GM12878 (cell line): ENCODE results near the gene CCHCR1. TPM values are rescaled to one million over a fixed set of nuclear protein-coding genes. Genes with fewer than 3 reads are reported as not detected.

Experiments used
- ATAC-seq: fragments of 200-7000 bp; cut with Tn5 transposase; 3 replicates; pipeline ENCODE4 v1.9.1; 2020; ENCODE audit warnings: mild to moderate bottlenecking, moderate library complexity
- BruUV-seq: library from RNA; stranded (reverse); fragments of 400-500 nt; replicated peaks from 2 replicates; lab custom pipeline; 2021; lab: Mats Ljungman, UMichigan
- CTCF ChIA-PET: fragments of 300-600 bp; sonication (Branson Sonifier 250); formaldehyde crosslinking; extraction: SDS; loops from one replicate; lab custom pipeline; 2021; ENCODE audit warnings: inconsistent platforms; lab: Yijun Ruan, JAX
- POLR2A ChIA-PET: fragments of 350-600 bp; formaldehyde crosslinking; extraction: SDS; loops from one replicate; lab custom pipeline; 2021; ENCODE audit warnings: inconsistent platforms; lab: Charles Lee
- RAD21 ChIA-PET: fragments of 300-600 bp; sonication (Branson Sonifier 250); formaldehyde crosslinking; loops from one replicate; lab custom pipeline; 2023; ENCODE audit warnings: antibody characterized with exemption; ENCODE audit not compliant: unreplicated experiment; lab: Charles Lee
- SMC1A ChIA-PET: fragments of 300-600 bp; sonication (Branson Sonifier 250); formaldehyde crosslinking; loops from one replicate; lab custom pipeline; 2023; ENCODE audit not compliant: unreplicated experiment, uncharacterized antibody; lab: Charles Lee
- DNase-seq: peaks from one replicate; pipeline ENCODE4 v3.0.0-alpha.2; 2011; ENCODE audit warnings: low read depth, low spot score
- FAIRE-seq: peaks from 3 replicates; lab custom pipeline; 2011; peaks lifted over from hg19 to GRCh38; lab: Jason Lieb, UNC
- H2AFZ ChIP-seq: 2 replicates; pipeline ENCODE4 v1.6.0; 2011; ENCODE audit warnings: low read depth, low read length, control low read depth; ENCODE audit not compliant: control insufficient read depth
- H3K27ac ChIP-seq: 2 replicates; pipeline ENCODE4 v1.5.1; 2011; ENCODE audit warnings: control low read depth; ENCODE audit not compliant: control insufficient read depth, insufficient read depth
- H3K27me3 ChIP-seq, 2 experiments: replicated peaks in 1 of 2; 2 replicates each; pipeline versions ENCODE4 v1.6.0 to v1.6.1; 2011; ENCODE audit warnings: low read length in 1 of 2; ENCODE audit not compliant: control insufficient read depth in 2 of 2, insufficient read depth in 2 of 2
- H3K36me3 ChIP-seq, 2 experiments: 2 replicates each; pipeline ENCODE4 v1.5.1; 2011; ENCODE audit warnings: low read length in 1 of 2; ENCODE audit not compliant: control insufficient read depth in 2 of 2, insufficient read depth in 2 of 2
- H3K4me1 ChIP-seq: 2 replicates; pipeline ENCODE4 v1.6.1; 2011; ENCODE audit warnings: mild to moderate bottlenecking, low read length, moderate library complexity, mixed read lengths; ENCODE audit not compliant: control insufficient read depth, insufficient read depth
- H3K4me2 ChIP-seq: 2 replicates; pipeline ENCODE4 v1.6.0; 2011; ENCODE audit warnings: control low read depth; ENCODE audit not compliant: control insufficient read depth, insufficient read depth
- H3K4me3 ChIP-seq: fragments of 200-600 bp; sonication (generic); 2 replicates; pipeline ENCODE4 v1.5.1; 2016
- H3K79me2 ChIP-seq: 2 replicates; pipeline ENCODE4 v1.6.0; 2011; ENCODE audit warnings: low read length; ENCODE audit not compliant: control insufficient read depth, insufficient read depth
- H3K9ac ChIP-seq: 2 replicates; pipeline ENCODE4 v1.8.0; 2011; ENCODE audit warnings: low read length, control low read depth, mixed read lengths; ENCODE audit not compliant: control insufficient read depth, insufficient read depth
- H3K9me3 ChIP-seq: replicated peaks from 3 replicates; pipeline ENCODE4 v1.5.1; 2011; ENCODE audit warnings: mild to moderate bottlenecking, low read length; ENCODE audit not compliant: control insufficient read depth, insufficient read depth
- H4K20me1 ChIP-seq: 2 replicates; pipeline ENCODE4 v1.6.0; 2011; ENCODE audit not compliant: control insufficient read depth, insufficient read depth
- EZH2 ChIP-seq: IDR thresholded peaks from 2 replicates; pipeline ENCODE4 v1.6.1; 2012; ENCODE audit warnings: low read depth, mild to moderate bottlenecking, control low read depth, inconsistent platforms, low read length, borderline replicate concordance; ENCODE audit not compliant: control insufficient read depth
- MLLT1 ChIP-seq: fragments of 450-650 bp; IDR thresholded peaks from 2 replicates; pipeline ENCODE4 v1.6.1; 2016; ENCODE audit warnings: mild to moderate bottlenecking
- SIX5 ChIP-seq: IDR thresholded peaks from 2 replicates; pipeline ENCODE4 v1.6.1; 2011; ENCODE audit warnings: mild to moderate bottlenecking, low read depth, low read length, moderate library complexity; ENCODE audit not compliant: severe bottlenecking
- TCF12 ChIP-seq: IDR thresholded peaks from 2 replicates; pipeline ENCODE4 v1.6.1; 2011; ENCODE audit warnings: low read depth, mild to moderate bottlenecking, low read length
- WGBS: methylation state at CpG from one replicate; pipeline ENCODE4 v1.1.6; 2016; ENCODE audit warnings: low lambda C conversion rate; ENCODE audit not compliant: insufficient replicate concordance, insufficient coverage; ENCODE audit errors: missing lambda C conversion rate; 5-methylcytosine and 5-hydroxymethylcytosine counted together
- in situ Hi-C: fragments of 300-500 bp; cut with MboI; formaldehyde crosslinking; loops from 9 replicates; pipeline ENCODE4 v1.14.3; 2018; ENCODE audit warnings: mixed read lengths
- intact Hi-C: fragments of 100-400 bp; cut with micrococcal nuclease; formaldehyde crosslinking; loops from one replicate; pipeline ENCODE4 v1.14.2; 2022; ENCODE audit not compliant: unreplicated experiment
- polyA plus RNA-seq, 11 experiments: library from polyadenylated mRNA; depleted of rRNA in 4 of 11; unstranded in 6 of 11; stranded (reverse) in 5 of 11; fragments of >200 nt; fragmentation: Nextera tagmentation in 4 of 11; fragmentation: Illumina TruSeq in 1 of 11; extraction: Ambion mirVana in 4 of 11; extraction: Trizol in 1 of 11; gene quantifications; 1 replicate in 1 of 11; 2 replicates in 10 of 11; pipeline versions ENCODE4 v1.2.1 to v1.2.3, GENCODE V29; 2011 to 2016; ENCODE audit warnings: inconsistent platforms in 2 of 11, missing spikeins in 2 of 11, low read depth in 1 of 11
- total RNA-seq, 4 experiments: library from RNA; depleted of rRNA in 3 of 4; stranded (reverse); fragments of >200 nt in 3 of 4; fragmentation: Illumina TruSeq in 1 of 4; extraction: Trizol in 1 of 4; gene quantifications; 2 replicates each; pipeline versions ENCODE4 v1.2.1 to v1.2.3, GENCODE V29; 2013 to 2021
- TF ChIP-seq, protein P1 (sequence below): fragments of 450-650 bp; IDR thresholded peaks from 2 replicates; pipeline ENCODE4 v1.6.1; 2017; ENCODE audit warnings: mild to moderate bottlenecking, moderate library complexity
- TF ChIP-seq, protein P2 (sequence below): fragments of 450-650 bp; IDR thresholded peaks from 2 replicates; pipeline ENCODE4 v1.6.1; 2014; ENCODE audit warnings: mild to moderate bottlenecking

The CCHCR1 gene
- total and polyA plus RNA-seq, 10 of the 15 experiments (the other 5 are each of a cell fraction or from before 2014, with no cell fraction given), result 1.0 to 35.2 (median 24.7) TPM

DNA sequence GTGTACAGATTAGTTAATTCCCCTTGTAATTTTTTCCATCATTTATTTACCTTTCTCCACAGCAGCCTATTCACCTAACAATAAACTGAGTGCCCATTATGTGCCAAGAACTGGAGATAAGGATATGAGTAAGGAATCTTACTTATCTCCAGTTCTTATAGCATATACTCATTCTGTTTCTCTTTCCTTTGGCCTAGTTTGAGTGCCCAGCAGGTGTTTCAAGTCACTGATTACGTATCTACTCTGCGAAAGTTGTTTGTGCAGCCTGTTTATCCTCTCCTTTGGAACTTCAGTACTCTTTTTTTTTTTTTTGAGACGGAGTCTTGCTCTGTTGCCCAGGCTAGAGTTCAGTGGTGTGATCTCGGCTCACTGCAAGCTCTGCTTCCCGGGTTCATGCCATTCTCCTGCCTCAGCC is 30.2 kb upstream of the CCHCR1 start:
- no peaks in the 10 kb centered on the region for H3K36me3 ChIP-seq
- ChIA-PET SMC1A (interaction anchor here (0.7 to 1.1 kb wide), 3 partner anchors 29 to 51 kb away, joined by 3 to 4 read pairs (median 4); partner anchors contain the start of gene TCF19), RAD21 (interaction anchor here (0.7 kb wide), 1 partner anchor 49 kb away, joined by 3 read pairs; the partner anchor contains the start of gene PSORS1C2), CTCF (interaction anchor here (0.6 to 14.6 kb wide), 6 partner anchors 10 to 696 kb away, joined by 3 to 326 read pairs (median 4); partner anchors contain the start of gene PSORS1C2), POLR2A (interaction anchor here (0.7 to 1.4 kb wide), 5 partner anchors 23 to 376 kb away, joined by 3 to 6 read pairs (median 4); partner anchors contain the start of gene TCF19)
- intact Hi-C loops, result no loop called here
- BruUV-seq, result no TSS peak
- DNase-seq (no peak), FAIRE-seq (no peak), ATAC-seq (no peak)
- no peak overlapping the region for H3K9ac ChIP-seq
- no peaks in the 10 kb centered on the region for H4K20me1 ChIP-seq
- no peaks in the 10 kb centered on the region; the same call in none of the 2 replicates for H3K79me2 ChIP-seq
- TF ChIP-seq MLLT1 (0 out of 2 replicates have a peak, but pooled peaks have one; percentile 52), TCF12 (no peak)
- no peak overlapping the region for H3K4me2 ChIP-seq
- H3K27me3 ChIP-seq, result no peaks in the 10 kb centered on the region
- in situ Hi-C loops, result no loop called here
- H3K27ac ChIP-seq, result no peak overlapping the region
- H3K4me3 ChIP-seq, result no peak overlapping the region
- no peak overlapping the region for H2AFZ ChIP-seq
- H3K9me3 ChIP-seq, result no peaks in the 10 kb centered on the region
- WGBS, result 68% methylated on average over 3 of the region's 5 CpGs
- H3K4me1 ChIP-seq, result peaks cover 21% of the 10 kb centered on the region

DNA sequence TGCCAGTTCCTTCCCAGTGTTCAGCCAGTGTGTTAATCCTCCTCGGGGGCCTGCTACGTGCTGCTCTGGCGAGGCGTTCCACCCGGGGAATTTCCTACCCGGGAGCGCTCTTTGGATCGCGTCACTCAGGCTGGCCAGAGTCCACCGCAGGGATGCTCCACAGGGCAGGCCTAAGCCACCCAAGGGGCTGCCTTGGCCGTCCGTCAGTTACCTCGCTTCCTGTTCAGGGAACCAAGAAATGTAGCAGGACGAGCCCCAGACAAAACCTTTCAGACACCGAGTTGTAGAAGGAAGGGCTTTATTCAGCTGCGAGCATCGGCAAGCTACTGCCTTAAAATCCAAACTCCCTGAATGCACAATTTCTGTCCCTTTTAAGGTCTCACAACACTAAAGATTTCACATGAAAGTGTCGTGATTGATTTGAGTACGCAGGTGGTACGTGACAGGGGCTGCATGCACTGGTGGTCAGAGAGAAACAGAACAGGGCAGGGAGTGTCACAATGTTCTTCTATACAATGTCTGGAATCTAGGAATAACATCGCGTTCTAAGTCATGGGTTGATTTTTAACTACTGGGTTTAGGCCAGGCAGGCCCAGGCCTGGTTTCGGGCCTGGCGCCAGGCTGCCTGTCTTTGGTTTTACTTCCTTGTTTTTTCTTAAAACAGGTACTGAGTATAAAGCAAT is 28.6 kb upstream of the CCHCR1 start:
- H3K27ac ChIP-seq, result peak overlapping the region; percentile 96
- no peaks in the 10 kb centered on the region for H3K27me3 ChIP-seq
- in situ Hi-C loops (no loop called here), intact Hi-C loops (no loop called here)
- peak overlapping the region; percentile 54; the same call in 1 of the 2 replicates for H3K4me3 ChIP-seq
- TSS peak; percentile 76 for BruUV-seq
- FAIRE-seq (no peak), ATAC-seq (peak; percentile 45), DNase-seq (no peak)
- peaks cover 21% of the 10 kb centered on the region for H3K4me1 ChIP-seq
- H2AFZ ChIP-seq, result peak overlapping the region; percentile 90
- CTCF ChIA-PET, result interaction anchor here (1.0 to 14.6 kb wide), 3 partner anchors 11 to 49 kb away, joined by 3 to 326 read pairs (median 4); partner anchors contain the start of gene PSORS1C2
- SMC1A ChIA-PET, result no interaction called here
- H4K20me1 ChIP-seq, result no peaks in the 10 kb centered on the region
- POLR2A ChIA-PET, result interaction anchor here (0.7 to 1.3 kb wide), 4 partner anchors 16 to 355 kb away, joined by 3 to 5 read pairs (median 3); partner anchors contain the start of gene TCF19
- no peaks in the 10 kb centered on the region for H3K9me3 ChIP-seq
- H3K4me2 ChIP-seq, result peak overlapping the region; percentile 96
- peak overlapping the region; percentile 89 for H3K9ac ChIP-seq
- H3K36me3 ChIP-seq, result no peaks in the 10 kb centered on the region
- WGBS, result 46% methylated on average over 23 of the region's 24 CpGs
- RAD21 ChIA-PET, result interaction anchor here (1.8 kb wide), 1 partner anchor 28 kb away, joined by 4 read pairs; the partner anchor contains the start of genes CCHCR1 and TCF19
- no peaks in the 10 kb centered on the region; the same call in none of the 2 replicates for H3K79me2 ChIP-seq
- TF ChIP-seq EZH2 (no peak), SIX5 (no peak)
- TF ChIP-seq, protein P1, sequence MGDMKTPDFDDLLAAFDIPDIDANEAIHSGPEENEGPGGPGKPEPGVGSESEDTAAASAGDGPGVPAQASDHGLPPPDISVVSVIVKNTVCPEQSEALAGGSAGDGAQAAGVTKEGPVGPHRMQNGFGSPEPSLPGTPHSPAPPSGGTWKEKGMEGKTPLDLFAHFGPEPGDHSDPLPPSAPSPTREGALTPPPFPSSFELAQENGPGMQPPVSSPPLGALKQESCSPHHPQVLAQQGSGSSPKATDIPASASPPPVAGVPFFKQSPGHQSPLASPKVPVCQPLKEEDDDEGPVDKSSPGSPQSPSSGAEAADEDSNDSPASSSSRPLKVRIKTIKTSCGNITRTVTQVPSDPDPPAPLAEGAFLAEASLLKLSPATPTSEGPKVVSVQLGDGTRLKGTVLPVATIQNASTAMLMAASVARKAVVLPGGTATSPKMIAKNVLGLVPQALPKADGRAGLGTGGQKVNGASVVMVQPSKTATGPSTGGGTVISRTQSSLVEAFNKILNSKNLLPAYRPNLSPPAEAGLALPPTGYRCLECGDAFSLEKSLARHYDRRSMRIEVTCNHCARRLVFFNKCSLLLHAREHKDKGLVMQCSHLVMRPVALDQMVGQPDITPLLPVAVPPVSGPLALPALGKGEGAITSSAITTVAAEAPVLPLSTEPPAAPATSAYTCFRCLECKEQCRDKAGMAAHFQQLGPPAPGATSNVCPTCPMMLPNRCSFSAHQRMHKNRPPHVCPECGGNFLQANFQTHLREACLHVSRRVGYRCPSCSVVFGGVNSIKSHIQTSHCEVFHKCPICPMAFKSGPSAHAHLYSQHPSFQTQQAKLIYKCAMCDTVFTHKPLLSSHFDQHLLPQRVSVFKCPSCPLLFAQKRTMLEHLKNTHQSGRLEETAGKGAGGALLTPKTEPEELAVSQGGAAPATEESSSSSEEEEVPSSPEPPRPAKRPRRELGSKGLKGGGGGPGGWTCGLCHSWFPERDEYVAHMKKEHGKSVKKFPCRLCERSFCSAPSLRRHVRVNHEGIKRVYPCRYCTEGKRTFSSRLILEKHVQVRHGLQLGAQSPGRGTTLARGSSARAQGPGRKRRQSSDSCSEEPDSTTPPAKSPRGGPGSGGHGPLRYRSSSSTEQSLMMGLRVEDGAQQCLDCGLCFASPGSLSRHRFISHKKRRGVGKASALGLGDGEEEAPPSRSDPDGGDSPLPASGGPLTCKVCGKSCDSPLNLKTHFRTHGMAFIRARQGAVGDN, result 0 out of 2 replicates have a peak, but pooled peaks have one; percentile 28
- TF ChIP-seq, protein P2, sequence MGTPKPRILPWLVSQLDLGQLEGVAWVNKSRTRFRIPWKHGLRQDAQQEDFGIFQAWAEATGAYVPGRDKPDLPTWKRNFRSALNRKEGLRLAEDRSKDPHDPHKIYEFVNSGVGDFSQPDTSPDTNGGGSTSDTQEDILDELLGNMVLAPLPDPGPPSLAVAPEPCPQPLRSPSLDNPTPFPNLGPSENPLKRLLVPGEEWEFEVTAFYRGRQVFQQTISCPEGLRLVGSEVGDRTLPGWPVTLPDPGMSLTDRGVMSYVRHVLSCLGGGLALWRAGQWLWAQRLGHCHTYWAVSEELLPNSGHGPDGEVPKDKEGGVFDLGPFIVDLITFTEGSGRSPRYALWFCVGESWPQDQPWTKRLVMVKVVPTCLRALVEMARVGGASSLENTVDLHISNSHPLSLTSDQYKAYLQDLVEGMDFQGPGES, result no peak
